Glomerular endothelial cell (primary cell): ENCODE data around the gene CFAP20DC. TPM values are rescaled to one million over a fixed set of nuclear protein-coding genes. Genes with fewer than 3 reads are reported as not detected.
"Not testable (repeated sequence)": the region's sequence is repeated elsewhere in the genome, so short reads cannot be mapped to it uniquely, and the experiment has no call there.

Experiments
- DNase-seq: peaks from one replicate; pipeline ENCODE4 v3.0.0-alpha.2; 2011; ENCODE audit warnings: low read depth, low spot score; ENCODE audit errors: extremely low read depth
- total RNA-seq: library from RNA; depleted of rRNA; stranded (reverse); fragments of >200 nt; gene quantifications from 2 replicates; pipeline ENCODE4 v1.2.3, GENCODE V29; 2015

CFAP20DC gene
- total RNA-seq: 1.2 and 6.7 TPM in 2 replicates

- peak; percentile 62 for DNase-seq
Measured at GRCh38 chr3:59049671-59050331, at the start of gene CFAP20DC. CFAP20DC (minus strand) TSS chr3:59050025; CDS start chr3:59049631, 394 bp downstream.

- not testable (repeated sequence) for DNase-seq
Measured at GRCh38 chr3:59098516-59098915, 48.7 kb upstream of the CFAP20DC start.

- DNase-seq: no peak
Measured at GRCh38 chr3:59094446-59094845, 44.6 kb upstream of the CFAP20DC start.

GRCh38 chr3:59093521-59093920 lies 43.7 kb upstream of the CFAP20DC start:
- no peak for DNase-seq

GRCh38 chr3:59088761-59089160 lies 38.9 kb upstream of the CFAP20DC start:
- no peak for DNase-seq

GRCh38 chr3:59085976-59086375 lies 36.2 kb upstream of the CFAP20DC start:
- no peak for DNase-seq

- DNase-seq: no peak
Measured at GRCh38 chr3:59084583-59084982, 34.8 kb upstream of the CFAP20DC start.

GRCh38 chr3:59082106-59082505 lies 32.3 kb upstream of the CFAP20DC start:
- DNase-seq: no peak

GRCh38 chr3:59081071-59081470 lies 31.2 kb upstream of the CFAP20DC start:
- DNase-seq: no peak

GRCh38 chr3:59079962-59080361 lies 30.1 kb upstream of the CFAP20DC start:
- no peak for DNase-seq

GRCh38 chr3:59074764-59075163 lies 24.9 kb upstream of the CFAP20DC start:
- DNase-seq: no peak

GRCh38 chr3:59072681-59073080 lies 22.9 kb upstream of the CFAP20DC start:
- no peak for DNase-seq

GRCh38 chr3:59069838-59070237 lies 20.0 kb upstream of the CFAP20DC start:
- no peak for DNase-seq

GRCh38 chr3:59065240-59065639 lies 15.4 kb upstream of the CFAP20DC start:
- no peak for DNase-seq

GRCh38 chr3:59064728-59065127 lies 14.9 kb upstream of the CFAP20DC start:
- no peak for DNase-seq

- no peak for DNase-seq
Measured at GRCh38 chr3:59064276-59064675, 14.5 kb upstream of the CFAP20DC start.

- DNase-seq: no peak
Measured at GRCh38 chr3:59056706-59057105, 6.9 kb upstream of the CFAP20DC start.

GRCh38 chr3:59052803-59053411 lies 3.1 kb upstream of the CFAP20DC start:
- DNase-seq: peak; percentile 25

GRCh38 chr3:59050811-59051414 lies 1.1 kb upstream of the CFAP20DC start:
- DNase-seq: not testable (repeated sequence)

- DNase-seq: no peak
Measured at GRCh38 chr3:59046839-59047238, 3.0 kb downstream of the CFAP20DC start.

- no peak for DNase-seq
Measured at GRCh38 chr3:59043391-59043790, 6.4 kb downstream of the CFAP20DC start.

- no peak for DNase-seq
Measured at GRCh38 chr3:59040902-59041301, 8.9 kb downstream of the CFAP20DC start.
